Measurements from ENCODE around the gene PPM1L.

DNA sequence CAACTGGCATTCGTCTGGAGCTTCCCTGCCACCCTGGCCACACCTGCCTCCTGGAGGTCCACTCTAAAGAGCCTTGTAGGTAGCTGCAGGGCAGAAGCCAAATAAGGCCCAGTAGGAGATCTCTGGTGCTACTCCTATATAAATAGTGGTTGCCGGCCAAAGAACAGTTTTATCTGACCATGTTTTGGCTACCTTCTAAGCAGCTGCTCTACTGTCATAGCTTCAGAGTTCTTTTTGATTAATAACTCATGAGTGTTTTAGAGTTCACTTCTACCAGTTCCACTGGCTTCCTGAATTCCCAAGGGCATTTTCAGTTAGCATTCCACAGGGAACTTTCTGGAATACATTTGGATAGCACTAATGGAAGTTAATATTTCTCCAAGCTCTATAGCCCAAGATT lies 194.5 kb downstream of the PPM1L start:
- TF ChIP-seq, protein P1, sequence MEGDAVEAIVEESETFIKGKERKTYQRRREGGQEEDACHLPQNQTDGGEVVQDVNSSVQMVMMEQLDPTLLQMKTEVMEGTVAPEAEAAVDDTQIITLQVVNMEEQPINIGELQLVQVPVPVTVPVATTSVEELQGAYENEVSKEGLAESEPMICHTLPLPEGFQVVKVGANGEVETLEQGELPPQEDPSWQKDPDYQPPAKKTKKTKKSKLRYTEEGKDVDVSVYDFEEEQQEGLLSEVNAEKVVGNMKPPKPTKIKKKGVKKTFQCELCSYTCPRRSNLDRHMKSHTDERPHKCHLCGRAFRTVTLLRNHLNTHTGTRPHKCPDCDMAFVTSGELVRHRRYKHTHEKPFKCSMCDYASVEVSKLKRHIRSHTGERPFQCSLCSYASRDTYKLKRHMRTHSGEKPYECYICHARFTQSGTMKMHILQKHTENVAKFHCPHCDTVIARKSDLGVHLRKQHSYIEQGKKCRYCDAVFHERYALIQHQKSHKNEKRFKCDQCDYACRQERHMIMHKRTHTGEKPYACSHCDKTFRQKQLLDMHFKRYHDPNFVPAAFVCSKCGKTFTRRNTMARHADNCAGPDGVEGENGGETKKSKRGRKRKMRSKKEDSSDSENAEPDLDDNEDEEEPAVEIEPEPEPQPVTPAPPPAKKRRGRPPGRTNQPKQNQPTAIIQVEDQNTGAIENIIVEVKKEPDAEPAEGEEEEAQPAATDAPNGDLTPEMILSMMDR (IDR thresholded peaks at IDR 0.05) = no peak
- TF ChIP-seq POLR2A (IDR thresholded peaks at IDR 0.05) = no peak
